Measurements from ENCODE around the gene PRELID2.

The PRELID2 gene

GRCh38 chr5:145811834-145812625, 23.1 kb downstream of the PRELID2 start:
- TF ChIP-seq, protein P1, sequence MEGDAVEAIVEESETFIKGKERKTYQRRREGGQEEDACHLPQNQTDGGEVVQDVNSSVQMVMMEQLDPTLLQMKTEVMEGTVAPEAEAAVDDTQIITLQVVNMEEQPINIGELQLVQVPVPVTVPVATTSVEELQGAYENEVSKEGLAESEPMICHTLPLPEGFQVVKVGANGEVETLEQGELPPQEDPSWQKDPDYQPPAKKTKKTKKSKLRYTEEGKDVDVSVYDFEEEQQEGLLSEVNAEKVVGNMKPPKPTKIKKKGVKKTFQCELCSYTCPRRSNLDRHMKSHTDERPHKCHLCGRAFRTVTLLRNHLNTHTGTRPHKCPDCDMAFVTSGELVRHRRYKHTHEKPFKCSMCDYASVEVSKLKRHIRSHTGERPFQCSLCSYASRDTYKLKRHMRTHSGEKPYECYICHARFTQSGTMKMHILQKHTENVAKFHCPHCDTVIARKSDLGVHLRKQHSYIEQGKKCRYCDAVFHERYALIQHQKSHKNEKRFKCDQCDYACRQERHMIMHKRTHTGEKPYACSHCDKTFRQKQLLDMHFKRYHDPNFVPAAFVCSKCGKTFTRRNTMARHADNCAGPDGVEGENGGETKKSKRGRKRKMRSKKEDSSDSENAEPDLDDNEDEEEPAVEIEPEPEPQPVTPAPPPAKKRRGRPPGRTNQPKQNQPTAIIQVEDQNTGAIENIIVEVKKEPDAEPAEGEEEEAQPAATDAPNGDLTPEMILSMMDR (IDR thresholded peaks at IDR 0.05; ENCODE audit: control insufficient read depth, extremely low read depth, insufficient read depth) = peak; percentile 58
- DNase-seq (ENCODE audit: low read depth) = no peak
- no peak overlapping the region for H3K4me3 ChIP-seq (ENCODE audit: low read depth, low read length)

DNA sequence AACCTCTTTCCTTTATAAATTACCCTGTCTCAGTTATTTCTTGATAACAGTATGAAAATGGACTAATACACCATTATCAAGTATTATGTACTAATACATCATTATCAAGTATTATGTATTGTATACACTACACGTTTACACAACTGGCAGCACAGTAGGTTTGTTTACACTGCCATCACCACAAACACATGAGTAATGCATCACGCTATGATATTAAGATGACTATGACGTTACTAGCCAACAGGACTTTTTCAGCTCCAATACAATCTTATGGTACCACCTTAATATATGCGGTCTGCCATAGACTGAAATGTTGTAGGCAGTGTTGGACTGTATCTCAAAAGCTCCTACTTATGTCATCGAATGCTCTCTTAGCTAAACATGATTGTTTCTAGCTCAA, 28.2 kb downstream of the PRELID2 start:
- no peak overlapping the region for H3K4me3 ChIP-seq (ENCODE audit: low read depth, low read length)
- TF ChIP-seq, protein P1 (IDR thresholded peaks at IDR 0.05; ENCODE audit: control insufficient read depth, extremely low read depth, insufficient read depth) = no peak
- no peak for DNase-seq (ENCODE audit: low read depth)

DNA sequence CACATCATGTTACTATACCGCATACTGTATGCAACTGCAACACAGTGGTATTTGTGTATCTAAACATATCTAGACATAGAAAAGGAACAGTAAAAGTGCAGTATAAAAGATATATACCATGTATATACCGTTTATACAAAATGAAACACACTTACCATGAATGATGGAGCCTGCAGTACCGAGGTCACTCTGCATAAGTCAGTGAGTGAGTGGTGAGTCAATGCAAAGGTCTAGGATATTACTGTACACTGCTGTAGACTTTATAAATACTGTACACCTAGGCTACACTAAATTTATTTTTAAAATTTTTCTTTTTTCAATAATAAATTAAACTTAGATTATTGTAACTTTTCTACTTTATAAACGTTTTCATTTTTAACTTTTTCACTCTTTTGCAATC, 29.3 kb downstream of the PRELID2 start:
- H3K4me3 ChIP-seq (ENCODE audit: low read depth, low read length) = no peak overlapping the region
- DNase-seq (ENCODE audit: low read depth) = no peak
- TF ChIP-seq, protein P1 (IDR thresholded peaks at IDR 0.05; ENCODE audit: control insufficient read depth, extremely low read depth, insufficient read depth) = no peak

- DNase-seq (ENCODE audit: low read depth) = no peak
- TF ChIP-seq, protein P1 (IDR thresholded peaks at IDR 0.05; ENCODE audit: control insufficient read depth, extremely low read depth, insufficient read depth) = no peak
- no peak overlapping the region for H3K4me3 ChIP-seq (ENCODE audit: low read depth, low read length)
Measured at GRCh38 chr5:145804701-145805100, 30.4 kb downstream of the PRELID2 start.

DNA sequence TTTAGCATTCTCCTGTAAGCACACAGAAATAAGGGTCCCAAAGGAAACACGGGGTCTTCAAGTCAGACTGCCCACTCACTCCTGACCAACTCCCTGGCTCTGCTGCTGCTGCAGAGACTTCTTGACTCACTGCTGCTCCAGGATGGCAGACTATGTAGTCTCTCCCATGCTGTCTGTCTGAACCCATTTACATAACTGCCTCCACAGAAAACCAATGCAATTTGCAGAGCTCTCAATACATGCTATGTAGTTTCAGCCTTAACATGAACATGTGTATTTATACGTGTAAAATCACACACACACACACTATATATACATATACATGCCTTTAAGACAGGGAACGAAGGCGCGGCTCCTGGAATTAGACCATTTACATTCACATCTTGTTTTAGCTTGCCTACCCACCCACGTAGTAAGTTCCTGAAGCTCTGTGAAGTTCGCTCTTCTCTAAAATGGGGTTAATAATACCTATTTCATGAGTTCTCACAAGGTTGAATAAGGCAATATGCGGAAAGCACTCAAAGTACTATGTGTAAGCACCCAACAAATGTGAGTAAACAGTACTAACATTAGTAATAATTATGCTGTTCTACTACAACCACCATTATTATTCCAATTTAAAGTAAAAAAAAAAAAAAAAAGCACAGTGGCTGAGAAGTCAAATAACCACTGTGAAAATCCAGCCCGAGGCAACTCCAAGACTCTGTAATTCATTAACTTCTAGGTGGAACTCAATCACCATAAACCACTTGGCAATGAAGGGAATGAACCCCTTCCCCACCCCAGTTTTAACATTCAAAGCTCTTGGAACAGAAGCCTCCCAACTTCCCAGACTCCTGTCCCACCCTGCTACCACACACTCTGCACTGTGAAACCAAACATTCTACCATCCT, 31.8 kb downstream of the PRELID2 start:
- no peak for DNase-seq (ENCODE audit: low read depth)
- TF ChIP-seq, protein P1 (IDR thresholded peaks at IDR 0.05; ENCODE audit: control insufficient read depth, extremely low read depth, insufficient read depth) = no peak
- H3K4me3 ChIP-seq (ENCODE audit: low read depth, low read length) = no peak overlapping the region

DNA sequence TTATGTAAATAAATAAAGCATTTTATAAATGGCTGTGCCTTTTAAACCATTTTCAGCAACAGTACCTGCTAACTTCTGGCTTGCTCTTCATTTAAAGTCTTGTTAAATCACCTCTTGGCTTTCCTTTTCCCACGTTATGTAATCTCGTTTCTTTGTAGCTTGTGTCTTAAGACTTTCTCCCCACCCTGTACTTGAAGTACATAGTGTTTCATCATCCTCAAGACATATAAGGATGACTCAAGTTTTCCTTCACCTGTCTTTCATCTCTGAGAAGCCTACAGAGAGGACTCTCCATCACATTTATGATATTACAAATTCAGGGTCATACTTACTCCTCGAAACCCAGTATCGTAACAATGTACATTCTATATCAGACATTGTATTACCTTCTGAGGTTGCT, 33.9 kb downstream of the PRELID2 start:
- DNase-seq (ENCODE audit: low read depth) = no peak
- TF ChIP-seq, protein P1 (IDR thresholded peaks at IDR 0.05; ENCODE audit: control insufficient read depth, extremely low read depth, insufficient read depth) = no peak
- no peak overlapping the region for H3K4me3 ChIP-seq (ENCODE audit: low read depth, low read length)

All from LNCaP clone FGC (cell line).